Heart left ventricle (tissue), 13 donors: ENCODE data around the gene DPEP3.
"Not testable (repeated sequence)": the region's sequence is repeated elsewhere in the genome, so short reads cannot be mapped to it uniquely, and the experiment has no call there.

ENCODE experiments used
- POLR2A ChIP-seq, 2 donors: fragments of 450-650 bp; IDR thresholded peaks; one replicate each; pipeline ENCODE4 v1.6.1; 2017; ENCODE audit warnings: antibody characterized with exemption in 2 of 2, mild to moderate bottlenecking in 2 of 2, moderate library complexity in 2 of 2
- TF ChIP-seq, protein P1 (sequence below), 12 donors: fragments of 200-600 bp; sonication (generic) in 4 of 12; IDR thresholded peaks; one replicate each; pipeline versions ENCODE4 v1.5.0 to v1.8.0; 2018 to 2022; ENCODE audit warnings: antibody characterized with exemption in 12 of 12, mild to moderate bottlenecking in 5 of 12
- donor health status: ischemic (EF 13 %, LVEDD 7.1; RV severe dilation, severe dysfunction).
- donor health status: DM: no; HTN: yes; CAD: no.
- donor health status: DM: no; HTN: no; CAD: no.
- donor health status: ischemic (EF 25% LVEDD 6.9; RV normal size, moderate dysfunction).
- donor health status: ischemic (EF 25% LVEDD 5.7; RV mildly dilated, moderate dysfunction).
- donor health status: ischemic (EF 35%, LVEDD 5.7; RV mildly dilated, moderate dysfunction).
- donor health status: nonischemic (EF 11% LVEDD 7.7; RV severe dilation, severe dysfunction).
- donor health status: DM: yes; HTN: yes; CAD: no.
- donor health status: PGD.
- donor health status: ischemic (EF 29% LVEDD 5.4; RV normal size, mild dysfunction).
- donor health status: nonischemic (EF 23%, LVEDD 6.1; RV moderate dilation, normal function).

DNA sequence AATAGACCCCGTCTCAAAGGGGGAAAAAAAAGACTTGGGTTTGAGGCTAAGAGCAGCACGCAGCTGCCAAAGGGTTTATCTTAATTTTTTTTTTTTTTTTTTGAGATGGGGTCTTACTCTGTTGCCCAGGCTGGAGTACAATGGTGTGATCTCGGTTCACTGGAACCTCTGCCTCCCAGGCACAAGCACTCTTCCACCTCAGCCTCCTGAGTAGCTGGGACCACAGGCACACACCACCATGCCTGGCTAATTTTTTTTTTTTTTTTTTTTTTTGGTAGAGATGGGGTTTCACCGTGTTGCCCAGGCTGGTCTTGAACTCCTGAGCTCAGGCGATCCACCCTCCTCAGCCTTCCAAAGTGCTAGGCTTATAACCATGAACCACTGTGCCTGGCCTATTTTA lies 42.6 kb downstream of the DPEP3 start:
- TF ChIP-seq, protein P1, sequence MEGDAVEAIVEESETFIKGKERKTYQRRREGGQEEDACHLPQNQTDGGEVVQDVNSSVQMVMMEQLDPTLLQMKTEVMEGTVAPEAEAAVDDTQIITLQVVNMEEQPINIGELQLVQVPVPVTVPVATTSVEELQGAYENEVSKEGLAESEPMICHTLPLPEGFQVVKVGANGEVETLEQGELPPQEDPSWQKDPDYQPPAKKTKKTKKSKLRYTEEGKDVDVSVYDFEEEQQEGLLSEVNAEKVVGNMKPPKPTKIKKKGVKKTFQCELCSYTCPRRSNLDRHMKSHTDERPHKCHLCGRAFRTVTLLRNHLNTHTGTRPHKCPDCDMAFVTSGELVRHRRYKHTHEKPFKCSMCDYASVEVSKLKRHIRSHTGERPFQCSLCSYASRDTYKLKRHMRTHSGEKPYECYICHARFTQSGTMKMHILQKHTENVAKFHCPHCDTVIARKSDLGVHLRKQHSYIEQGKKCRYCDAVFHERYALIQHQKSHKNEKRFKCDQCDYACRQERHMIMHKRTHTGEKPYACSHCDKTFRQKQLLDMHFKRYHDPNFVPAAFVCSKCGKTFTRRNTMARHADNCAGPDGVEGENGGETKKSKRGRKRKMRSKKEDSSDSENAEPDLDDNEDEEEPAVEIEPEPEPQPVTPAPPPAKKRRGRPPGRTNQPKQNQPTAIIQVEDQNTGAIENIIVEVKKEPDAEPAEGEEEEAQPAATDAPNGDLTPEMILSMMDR (IDR thresholded peaks at IDR 0.05) = not testable (repeated sequence)
- not testable (repeated sequence) for TF ChIP-seq POLR2A (IDR thresholded peaks at IDR 0.05)
